Liver (tissue), 9 donors: ENCODE measurements around the gene LHPP. TPM values are rescaled to one million over a fixed set of nuclear protein-coding genes. Genes with fewer than 3 reads are reported as not detected.

Experiments
- DNase-seq: peaks from one replicate; pipeline ENCODE4 v3.0.0-alpha.2; 2017; ENCODE audit warnings: low spot score
- H3K27ac ChIP-seq, 2 donors: one replicate each; pipeline ENCODE4 v1.7.0; 2013; ENCODE audit warnings: inconsistent platforms in 2 of 2, low read length in 2 of 2, control low read depth in 1 of 2, low read depth in 1 of 2, mild to moderate bottlenecking in 1 of 2
- H3K27me3 ChIP-seq, 4 donors: one replicate each; pipeline versions ENCODE4 v1.6.1 to v1.7.0; 2013; ENCODE audit warnings: low read length in 3 of 4, inconsistent platforms in 1 of 4, mild to moderate bottlenecking in 1 of 4, moderate library complexity in 1 of 4; ENCODE audit not compliant: control insufficient read depth in 4 of 4, insufficient read depth in 4 of 4
- H3K36me3 ChIP-seq, 4 donors: one replicate each; pipeline versions ENCODE4 v1.6.1 to v1.7.0; 2013; ENCODE audit warnings: low read length in 3 of 4, mild to moderate bottlenecking in 3 of 4, low read depth in 1 of 4, moderate library complexity in 1 of 4; ENCODE audit not compliant: control insufficient read depth in 4 of 4, insufficient read depth in 3 of 4
- H3K4me1 ChIP-seq, 4 donors: one replicate each; pipeline versions ENCODE4 v1.6.1 to v1.7.0; 2013; ENCODE audit warnings: low read length in 3 of 4, mild to moderate bottlenecking in 3 of 4, moderate library complexity in 1 of 4; ENCODE audit not compliant: control insufficient read depth in 4 of 4, insufficient read depth in 4 of 4
- H3K4me3 ChIP-seq, 3 donors: one replicate each; pipeline versions ENCODE4 v1.6.1 to v1.7.0; 2013; ENCODE audit warnings: low read length in 3 of 3, control low read depth in 1 of 3, low read depth in 1 of 3, mild to moderate bottlenecking in 1 of 3
- H3K9ac ChIP-seq, 2 donors: one replicate each; pipeline ENCODE4 v1.7.0; 2013; ENCODE audit warnings: low read length in 2 of 2, mild to moderate bottlenecking in 2 of 2, moderate library complexity in 2 of 2, control low read depth in 1 of 2, low read depth in 1 of 2
- H3K9me3 ChIP-seq, 4 donors: one replicate each; pipeline versions ENCODE4 v1.6.1 to v1.7.0; 2013; ENCODE audit warnings: low read length in 3 of 4; ENCODE audit not compliant: control insufficient read depth in 4 of 4
- EGR1 ChIP-seq, 2 donors: IDR thresholded peaks; 2 replicates each; pipeline ENCODE4 v1.6.1; 2016 to 2018; ENCODE audit warnings: antibody characterized with exemption in 2 of 2, low read depth in 2 of 2
- FOXA1 ChIP-seq: IDR thresholded peaks from 2 replicates; pipeline ENCODE4 v1.6.1; 2016; ENCODE audit warnings: antibody characterized with exemption
- FOXA2 ChIP-seq: IDR thresholded peaks from 2 replicates; pipeline ENCODE4 v1.6.1; 2016; ENCODE audit warnings: antibody characterized with exemption
- GABPA ChIP-seq, 2 donors: IDR thresholded peaks in 1 of 2; conservative IDR thresholded peaks in 1 of 2; 2 replicates each; pipeline ENCODE4 v1.6.1; 2016; ENCODE audit warnings: antibody characterized with exemption in 2 of 2, mild to moderate bottlenecking in 1 of 2, moderate library complexity in 1 of 2
- HNF4A ChIP-seq, 2 donors: conservative IDR thresholded peaks; 2 replicates each; pipeline ENCODE4 v1.6.1; 2016; ENCODE audit warnings: antibody characterized with exemption in 2 of 2, mild to moderate bottlenecking in 2 of 2
- HNF4G ChIP-seq: IDR thresholded peaks from 2 replicates; pipeline ENCODE4 v1.6.1; 2016; ENCODE audit warnings: antibody characterized with exemption
- JUND ChIP-seq, 2 donors: IDR thresholded peaks; 2 replicates each; pipeline ENCODE4 v1.6.1; 2016; ENCODE audit warnings: antibody characterized with exemption in 2 of 2
- MAX ChIP-seq: IDR thresholded peaks from 2 replicates; pipeline ENCODE4 v1.6.1; 2016; ENCODE audit warnings: antibody characterized with exemption
- NR2F2 ChIP-seq: IDR thresholded peaks from 2 replicates; pipeline ENCODE4 v1.6.1; 2016; ENCODE audit warnings: antibody characterized with exemption
- RAD21 ChIP-seq, 2 donors: IDR thresholded peaks; 2 replicates each; pipeline ENCODE4 v1.6.1; 2016; ENCODE audit warnings: antibody characterized with exemption in 2 of 2, mild to moderate bottlenecking in 2 of 2
- RXRA ChIP-seq, 2 donors: IDR thresholded peaks; 2 replicates each; pipeline ENCODE4 v1.6.1; 2017 to 2018; ENCODE audit warnings: antibody characterized with exemption in 2 of 2, mild to moderate bottlenecking in 1 of 2
- SP1 ChIP-seq: IDR thresholded peaks from 2 replicates; pipeline ENCODE4 v1.6.1; 2018; ENCODE audit warnings: antibody characterized with exemption, mild to moderate bottlenecking
- TAF1 ChIP-seq: conservative IDR thresholded peaks from 2 replicates; pipeline ENCODE4 v1.6.1; 2016; ENCODE audit warnings: antibody characterized with exemption, mild to moderate bottlenecking
- YY1 ChIP-seq: IDR thresholded peaks from 2 replicates; pipeline ENCODE4 v1.6.1; 2016; ENCODE audit warnings: antibody characterized with exemption, mild to moderate bottlenecking
- WGBS: extraction: QIAGEN DNeasy Blood & Tissue Kit; methylation state at CpG from one replicate; pipeline ENCODE4 v1.1.7; 2013; 5-methylcytosine and 5-hydroxymethylcytosine counted together
- polyA plus RNA-seq, 2 donors: library from polyadenylated mRNA; stranded (reverse) in 1 of 2; unstranded in 1 of 2; fragments of 200-250 nt in 1 of 2; fragments of >200 nt in 1 of 2; fragmentation: Nextera tagmentation in 1 of 2; extraction: Ambion mirVana in 1 of 2; gene quantifications; one replicate each; pipeline versions ENCODE4 v1.2.1 to v1.2.3, GENCODE V29; 2013 to 2015
- total RNA-seq, 2 donors: library from RNA; depleted of rRNA; stranded (reverse); fragments of >200 nt; gene quantifications; one replicate each; pipeline ENCODE4 v1.2.3, GENCODE V29; 2014
- TF ChIP-seq, protein P1 (sequence below): IDR thresholded peaks from 2 replicates; pipeline ENCODE4 v1.6.1; 2016; ENCODE audit warnings: antibody characterized with exemption
- TF ChIP-seq, protein P2 (sequence below): IDR thresholded peaks from 2 replicates; pipeline ENCODE4 v1.6.1; 2016; ENCODE audit warnings: antibody characterized with exemption
- TF ChIP-seq, protein P3 (sequence below): IDR thresholded peaks from 2 replicates; pipeline ENCODE4 v1.6.1; 2016; ENCODE audit warnings: antibody characterized with exemption, mild to moderate bottlenecking
- TF ChIP-seq, protein P4 (sequence below): fragments of 150-350 bp; IDR thresholded peaks from 2 replicates; pipeline ENCODE4 v1.5.1; 2017; ENCODE audit warnings: improper control_type of control experiment, low read depth, low read length; ENCODE audit not compliant: missing input control
- donor health status: healthy.
- donor health status: healthy.
- donor health status: healthy.
- donor health status: healthy.
- donor health status: healthy.

The LHPP gene
- total and polyA plus RNA-seq, 4 donors: 15.9 to 39.9 (median 26.2) TPM

DNA sequence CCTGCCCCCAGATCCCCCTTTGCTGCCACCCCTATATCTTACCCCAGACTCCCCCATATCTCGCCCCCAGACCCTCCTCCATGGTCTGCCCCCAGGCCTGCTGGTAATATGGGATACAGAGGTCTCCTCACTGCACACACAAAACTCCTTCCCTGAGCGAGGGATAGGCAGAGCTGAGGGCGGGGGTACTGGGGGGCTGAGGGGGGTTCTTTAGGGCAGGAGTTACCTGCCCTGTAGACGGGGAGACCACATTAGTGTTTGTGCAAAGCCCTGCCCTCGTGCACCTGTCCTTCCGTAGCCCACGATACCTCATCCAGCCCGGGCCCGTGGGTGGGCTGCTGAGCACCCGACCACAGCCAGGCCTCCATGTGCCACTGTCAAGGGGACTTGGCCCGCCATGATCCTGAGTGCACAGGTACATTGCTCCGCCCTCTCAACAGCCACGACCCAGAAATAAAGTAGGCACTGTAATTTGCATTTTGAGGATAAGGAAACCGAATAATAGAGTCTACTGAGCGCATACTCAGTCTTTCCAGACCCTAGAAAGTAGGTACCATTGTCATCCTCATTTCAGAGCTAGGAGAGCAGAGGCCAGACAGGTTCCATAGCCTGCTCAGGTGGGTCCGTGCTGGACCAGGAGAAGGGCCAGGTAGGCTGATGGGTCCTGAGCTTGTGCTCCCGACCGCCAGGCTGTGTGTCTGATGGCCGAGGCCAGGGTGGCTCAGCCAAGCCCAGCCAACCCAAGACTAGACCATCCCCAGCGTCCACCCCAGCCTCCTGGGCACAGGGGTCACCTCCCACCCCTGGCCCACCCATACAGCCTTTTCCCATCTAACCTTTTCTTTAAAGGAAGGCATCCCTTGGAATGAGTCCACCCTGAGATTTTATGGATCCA, 115.2 kb downstream of the LHPP start:
- WGBS: 89% methylated on average over 20 of the region's 20 CpGs
- no peaks in the 10 kb centered on the region for H3K27me3 ChIP-seq
- no peaks in the 10 kb centered on the region for H3K9me3 ChIP-seq
- no peak overlapping the region for H3K9ac ChIP-seq
- no peaks in the 10 kb centered on the region for H3K36me3 ChIP-seq
- no peak for DNase-seq
- no peak overlapping the region for H3K4me3 ChIP-seq
- H3K27ac ChIP-seq: no peak overlapping the region
- TF ChIP-seq, protein P1, sequence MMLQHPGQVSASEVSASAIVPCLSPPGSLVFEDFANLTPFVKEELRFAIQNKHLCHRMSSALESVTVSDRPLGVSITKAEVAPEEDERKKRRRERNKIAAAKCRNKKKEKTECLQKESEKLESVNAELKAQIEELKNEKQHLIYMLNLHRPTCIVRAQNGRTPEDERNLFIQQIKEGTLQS: no peak
- no peak for TF ChIP-seq NR2F2
- no peaks in the 10 kb centered on the region for H3K4me1 ChIP-seq

DNA sequence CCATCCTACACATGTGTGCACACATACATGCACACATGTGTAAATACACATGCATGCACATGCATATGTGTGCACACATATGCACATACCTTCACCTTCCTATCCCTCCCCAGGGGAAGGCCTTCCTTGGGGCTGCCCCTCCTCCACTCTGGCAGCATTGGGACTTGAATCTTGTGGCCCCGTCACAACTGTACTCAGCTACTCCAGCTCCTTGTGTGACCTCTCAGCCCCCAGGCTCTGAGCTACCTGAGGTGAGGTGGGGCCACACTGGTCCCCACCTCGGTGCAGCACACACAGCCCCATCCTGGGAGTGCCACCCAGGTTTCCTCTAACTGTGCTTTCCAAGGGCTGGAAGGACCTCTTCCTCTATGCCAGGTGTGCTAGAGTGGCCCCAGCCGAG, 116.0 kb downstream of the LHPP start:
- no peak overlapping the region for H3K4me3 ChIP-seq
- no peaks in the 10 kb centered on the region for H3K9me3 ChIP-seq
- no peaks in the 10 kb centered on the region for H3K4me1 ChIP-seq
- H3K9ac ChIP-seq: no peak overlapping the region
- H3K36me3 ChIP-seq: no peaks in the 10 kb centered on the region
- TF ChIP-seq SP1 (no peak), RXRA (IDR thresholded peaks at IDR 0.05) (no peak), FOXA1 (no peak), NR2F2 (no peak), TAF1 (no peak), EGR1 (IDR thresholded peaks at IDR 0.05; ENCODE audit: low read depth in 2 of 2) (no peak), JUND (IDR thresholded peaks at IDR 0.05) (no peak), HNF4A (conservative IDR thresholded peaks at IDR 0.05) (no peak), GABPA (IDR thresholded peaks at IDR 0.05 in 1 of 2, conservative IDR thresholded peaks at IDR 0.05 in 1 of 2) (no peak), RAD21 (IDR thresholded peaks at IDR 0.05) (no peak), YY1 (no peak), HNF4G (no peak), FOXA2 (no peak), MAX (no peak)
- TF ChIP-seq, protein P2, sequence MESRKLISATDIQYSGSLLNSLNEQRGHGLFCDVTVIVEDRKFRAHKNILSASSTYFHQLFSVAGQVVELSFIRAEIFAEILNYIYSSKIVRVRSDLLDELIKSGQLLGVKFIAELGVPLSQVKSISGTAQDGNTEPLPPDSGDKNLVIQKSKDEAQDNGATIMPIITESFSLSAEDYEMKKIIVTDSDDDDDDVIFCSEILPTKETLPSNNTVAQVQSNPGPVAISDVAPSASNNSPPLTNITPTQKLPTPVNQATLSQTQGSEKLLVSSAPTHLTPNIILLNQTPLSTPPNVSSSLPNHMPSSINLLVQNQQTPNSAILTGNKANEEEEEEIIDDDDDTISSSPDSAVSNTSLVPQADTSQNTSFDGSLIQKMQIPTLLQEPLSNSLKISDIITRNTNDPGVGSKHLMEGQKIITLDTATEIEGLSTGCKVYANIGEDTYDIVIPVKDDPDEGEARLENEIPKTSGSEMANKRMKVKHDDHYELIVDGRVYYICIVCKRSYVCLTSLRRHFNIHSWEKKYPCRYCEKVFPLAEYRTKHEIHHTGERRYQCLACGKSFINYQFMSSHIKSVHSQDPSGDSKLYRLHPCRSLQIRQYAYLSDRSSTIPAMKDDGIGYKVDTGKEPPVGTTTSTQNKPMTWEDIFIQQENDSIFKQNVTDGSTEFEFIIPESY: no peak
- TF ChIP-seq, protein P3, sequence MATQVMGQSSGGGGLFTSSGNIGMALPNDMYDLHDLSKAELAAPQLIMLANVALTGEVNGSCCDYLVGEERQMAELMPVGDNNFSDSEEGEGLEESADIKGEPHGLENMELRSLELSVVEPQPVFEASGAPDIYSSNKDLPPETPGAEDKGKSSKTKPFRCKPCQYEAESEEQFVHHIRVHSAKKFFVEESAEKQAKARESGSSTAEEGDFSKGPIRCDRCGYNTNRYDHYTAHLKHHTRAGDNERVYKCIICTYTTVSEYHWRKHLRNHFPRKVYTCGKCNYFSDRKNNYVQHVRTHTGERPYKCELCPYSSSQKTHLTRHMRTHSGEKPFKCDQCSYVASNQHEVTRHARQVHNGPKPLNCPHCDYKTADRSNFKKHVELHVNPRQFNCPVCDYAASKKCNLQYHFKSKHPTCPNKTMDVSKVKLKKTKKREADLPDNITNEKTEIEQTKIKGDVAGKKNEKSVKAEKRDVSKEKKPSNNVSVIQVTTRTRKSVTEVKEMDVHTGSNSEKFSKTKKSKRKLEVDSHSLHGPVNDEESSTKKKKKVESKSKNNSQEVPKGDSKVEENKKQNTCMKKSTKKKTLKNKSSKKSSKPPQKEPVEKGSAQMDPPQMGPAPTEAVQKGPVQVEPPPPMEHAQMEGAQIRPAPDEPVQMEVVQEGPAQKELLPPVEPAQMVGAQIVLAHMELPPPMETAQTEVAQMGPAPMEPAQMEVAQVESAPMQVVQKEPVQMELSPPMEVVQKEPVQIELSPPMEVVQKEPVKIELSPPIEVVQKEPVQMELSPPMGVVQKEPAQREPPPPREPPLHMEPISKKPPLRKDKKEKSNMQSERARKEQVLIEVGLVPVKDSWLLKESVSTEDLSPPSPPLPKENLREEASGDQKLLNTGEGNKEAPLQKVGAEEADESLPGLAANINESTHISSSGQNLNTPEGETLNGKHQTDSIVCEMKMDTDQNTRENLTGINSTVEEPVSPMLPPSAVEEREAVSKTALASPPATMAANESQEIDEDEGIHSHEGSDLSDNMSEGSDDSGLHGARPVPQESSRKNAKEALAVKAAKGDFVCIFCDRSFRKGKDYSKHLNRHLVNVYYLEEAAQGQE: no peak
- TF ChIP-seq, protein P4, sequence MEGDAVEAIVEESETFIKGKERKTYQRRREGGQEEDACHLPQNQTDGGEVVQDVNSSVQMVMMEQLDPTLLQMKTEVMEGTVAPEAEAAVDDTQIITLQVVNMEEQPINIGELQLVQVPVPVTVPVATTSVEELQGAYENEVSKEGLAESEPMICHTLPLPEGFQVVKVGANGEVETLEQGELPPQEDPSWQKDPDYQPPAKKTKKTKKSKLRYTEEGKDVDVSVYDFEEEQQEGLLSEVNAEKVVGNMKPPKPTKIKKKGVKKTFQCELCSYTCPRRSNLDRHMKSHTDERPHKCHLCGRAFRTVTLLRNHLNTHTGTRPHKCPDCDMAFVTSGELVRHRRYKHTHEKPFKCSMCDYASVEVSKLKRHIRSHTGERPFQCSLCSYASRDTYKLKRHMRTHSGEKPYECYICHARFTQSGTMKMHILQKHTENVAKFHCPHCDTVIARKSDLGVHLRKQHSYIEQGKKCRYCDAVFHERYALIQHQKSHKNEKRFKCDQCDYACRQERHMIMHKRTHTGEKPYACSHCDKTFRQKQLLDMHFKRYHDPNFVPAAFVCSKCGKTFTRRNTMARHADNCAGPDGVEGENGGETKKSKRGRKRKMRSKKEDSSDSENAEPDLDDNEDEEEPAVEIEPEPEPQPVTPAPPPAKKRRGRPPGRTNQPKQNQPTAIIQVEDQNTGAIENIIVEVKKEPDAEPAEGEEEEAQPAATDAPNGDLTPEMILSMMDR: no peak
- TF ChIP-seq, protein P1: no peak
- DNase-seq: no peak
- WGBS: 91% methylated on average over 3 of the region's 3 CpGs
- no peaks in the 10 kb centered on the region for H3K27me3 ChIP-seq
- H3K27ac ChIP-seq: no peak overlapping the region
